HG03066 (cell line): ENCODE results near the gene TIAM2.
"Not testable (repeated sequence)": the region's sequence is repeated elsewhere in the genome, so short reads cannot be mapped to it uniquely, and the experiment has no call there.

Experiments used
- ATAC-seq: cut with Tn5 transposase; IDR thresholded peaks from one replicate; pipeline ENCODE4 v1.9.1; 2021; ENCODE audit warnings: low read depth; ENCODE audit not compliant: unreplicated experiment

The TIAM2 gene

DNA sequence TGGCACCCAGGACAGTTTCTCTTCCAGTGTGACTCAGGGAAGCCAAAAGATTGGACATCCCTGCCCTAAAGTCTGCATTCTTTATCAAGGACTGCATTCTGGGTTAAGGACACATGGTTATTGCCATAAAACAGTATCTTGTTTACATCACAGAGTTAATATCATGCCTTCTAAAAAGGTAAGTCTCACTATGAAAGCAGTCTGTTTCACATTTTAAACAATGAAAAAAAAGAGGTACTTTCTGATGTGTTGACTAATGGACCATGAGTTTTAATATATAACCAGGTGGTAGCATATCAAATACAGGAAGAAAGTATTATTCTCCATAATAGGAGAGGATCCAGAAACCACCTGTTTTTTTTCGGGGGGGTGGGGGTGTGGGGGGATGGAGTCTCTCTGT, 93.7 kb downstream of the TIAM2 start:
- no peak for ATAC-seq

DNA sequence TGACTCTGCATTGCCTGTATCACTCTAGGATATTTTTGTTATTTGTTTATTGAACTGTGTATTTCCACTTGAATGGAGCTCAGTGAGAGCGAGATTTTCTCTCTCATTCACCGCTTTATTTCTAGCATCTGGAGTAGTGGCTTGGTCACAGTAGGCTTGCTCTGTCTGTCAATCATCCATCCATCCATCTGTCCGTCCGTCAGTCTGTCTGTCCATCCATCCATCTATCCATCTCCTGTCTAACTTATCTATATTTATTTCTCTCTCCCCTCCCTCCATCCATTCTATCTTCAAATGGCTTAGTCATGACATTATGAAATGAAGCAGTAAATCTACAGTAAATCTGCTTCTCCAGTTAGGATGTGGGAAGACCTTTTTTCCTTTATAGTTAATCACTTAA, 94.6 kb downstream of the TIAM2 start:
- no peak for ATAC-seq

- ATAC-seq = no peak
Measured at GRCh38 chr6:155090166-155090565, 95.1 kb downstream of the TIAM2 start.

- ATAC-seq = no peak
Measured at GRCh38 chr6:155091756-155092155, 96.6 kb downstream of the TIAM2 start.

- ATAC-seq = no peak
Measured at GRCh38 chr6:155093430-155093829, 98.3 kb downstream of the TIAM2 start.

DNA sequence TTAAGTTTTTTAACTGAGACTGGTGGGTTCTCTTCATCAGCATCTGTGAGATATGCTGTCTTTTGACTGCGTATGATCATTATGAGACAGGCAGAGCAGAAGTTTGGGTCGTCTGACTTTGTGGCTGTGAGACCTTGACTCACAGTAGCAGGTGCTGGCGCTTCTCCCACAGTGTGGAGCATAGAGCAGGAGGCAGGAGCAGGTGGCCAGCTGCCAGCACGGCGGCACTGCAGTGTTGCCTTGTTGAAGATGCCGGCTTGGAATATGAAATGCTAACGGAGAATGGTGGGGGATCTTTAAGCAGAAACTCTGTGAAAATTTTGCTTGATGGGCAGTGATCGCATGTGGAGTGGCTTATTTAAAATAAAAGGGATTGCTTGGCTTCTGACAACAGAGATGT, 105.0 kb downstream of the TIAM2 start:
- no peak for ATAC-seq

DNA sequence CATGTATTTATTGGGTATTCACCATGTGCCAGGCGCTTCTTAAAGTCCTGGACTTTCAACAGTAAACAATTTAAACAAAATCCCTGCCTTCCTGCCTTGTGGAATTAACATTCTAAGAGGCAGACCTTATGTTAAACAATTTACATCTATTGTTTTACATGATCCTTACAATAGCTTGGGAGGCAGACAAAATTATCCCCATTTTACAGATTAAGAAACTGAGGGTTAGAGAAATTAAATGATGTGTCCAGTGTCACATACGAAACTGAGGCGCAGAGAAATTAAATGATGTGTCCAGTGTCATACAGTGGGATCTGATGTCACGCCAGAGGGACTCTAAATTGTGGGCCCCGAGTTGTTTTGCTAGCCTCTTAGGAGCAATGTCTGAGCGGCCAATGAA, 105.5 kb downstream of the TIAM2 start:
- ATAC-seq = no peak

DNA sequence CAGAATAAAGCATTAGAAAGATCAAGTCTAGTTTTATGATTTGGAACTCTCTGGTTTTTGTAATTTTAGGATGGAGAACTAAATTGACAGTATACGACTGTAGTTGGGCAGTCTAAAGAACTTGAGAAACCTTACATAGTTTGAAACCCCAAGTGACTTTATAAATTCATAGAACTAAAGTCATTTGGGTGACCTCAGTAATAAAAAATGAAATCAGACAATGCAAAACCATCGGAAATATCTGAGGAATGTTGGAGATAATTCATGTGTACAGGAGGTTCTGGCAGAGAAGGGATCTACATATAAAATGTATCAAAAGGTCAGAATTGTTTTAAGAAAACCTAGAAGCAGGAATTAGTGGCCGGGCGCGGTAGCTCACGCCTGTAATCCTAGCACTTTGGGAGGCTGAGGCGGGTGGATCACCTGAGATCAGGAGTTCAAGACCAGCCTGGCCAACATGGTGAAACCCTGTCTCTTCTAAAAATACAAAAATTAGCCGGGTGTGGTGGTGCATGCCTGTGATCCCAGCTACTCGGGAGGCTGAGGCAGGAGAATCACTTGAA, 108.0 kb downstream of the TIAM2 start:
- not testable (repeated sequence) for ATAC-seq

DNA sequence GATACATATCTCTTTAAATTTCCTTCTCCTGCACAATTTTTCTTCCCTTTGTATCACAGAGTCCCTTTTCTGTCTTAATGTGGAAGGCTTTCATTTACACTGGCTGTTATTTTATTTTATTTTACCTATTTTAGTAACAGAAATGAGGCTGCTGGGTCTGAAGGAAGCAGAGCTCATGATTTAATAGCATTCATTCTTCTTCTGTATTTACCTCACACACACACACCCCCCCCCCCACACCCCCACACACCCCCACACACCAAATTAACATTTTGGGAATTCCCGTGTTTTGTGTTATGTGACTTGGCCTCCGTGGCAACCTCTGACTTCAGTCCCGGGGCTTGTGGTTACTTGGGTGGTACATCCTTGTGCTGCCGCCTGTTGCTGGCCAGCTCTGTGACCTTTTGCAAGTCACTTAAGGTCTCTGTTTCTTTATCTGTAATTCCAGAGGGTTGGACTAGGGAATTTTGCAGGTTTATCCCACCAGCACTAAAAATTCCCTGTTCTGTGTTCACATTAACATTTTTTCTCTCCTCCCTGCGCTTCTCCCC, 108.8 kb downstream of the TIAM2 start:
- ATAC-seq = no peak

- ATAC-seq = no peak
Measured at GRCh38 chr6:155106456-155107115, 111.5 kb downstream of the TIAM2 start.

- no peak for ATAC-seq
Measured at GRCh38 chr6:155107432-155108069, 112.4 kb downstream of the TIAM2 start.

GRCh38 chr6:155108070-155108820, 113.1 kb downstream of the TIAM2 start:
- ATAC-seq = no peak

- no peak for ATAC-seq
Measured at GRCh38 chr6:155110721-155111120, 115.6 kb downstream of the TIAM2 start.

DNA sequence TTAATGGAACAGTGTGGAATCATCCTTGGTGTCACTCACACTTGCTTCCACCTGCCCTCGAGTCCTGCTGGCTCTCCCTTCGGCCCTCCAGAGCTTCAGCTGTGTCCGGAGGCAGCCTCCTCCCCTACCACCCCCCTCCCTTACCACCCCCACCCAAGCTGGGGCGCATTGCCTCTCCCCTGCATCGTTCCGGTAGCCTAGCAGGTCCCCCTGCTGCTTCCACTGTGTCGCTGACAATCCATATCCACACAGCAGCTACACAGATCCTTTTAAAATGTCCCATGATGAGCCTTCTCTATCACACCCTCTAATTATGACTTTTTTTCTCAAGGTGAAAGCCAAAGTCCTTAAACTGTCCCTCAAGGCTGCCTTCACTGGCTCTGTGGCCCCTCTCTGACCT, 117.6 kb downstream of the TIAM2 start:
- no peak for ATAC-seq

DNA sequence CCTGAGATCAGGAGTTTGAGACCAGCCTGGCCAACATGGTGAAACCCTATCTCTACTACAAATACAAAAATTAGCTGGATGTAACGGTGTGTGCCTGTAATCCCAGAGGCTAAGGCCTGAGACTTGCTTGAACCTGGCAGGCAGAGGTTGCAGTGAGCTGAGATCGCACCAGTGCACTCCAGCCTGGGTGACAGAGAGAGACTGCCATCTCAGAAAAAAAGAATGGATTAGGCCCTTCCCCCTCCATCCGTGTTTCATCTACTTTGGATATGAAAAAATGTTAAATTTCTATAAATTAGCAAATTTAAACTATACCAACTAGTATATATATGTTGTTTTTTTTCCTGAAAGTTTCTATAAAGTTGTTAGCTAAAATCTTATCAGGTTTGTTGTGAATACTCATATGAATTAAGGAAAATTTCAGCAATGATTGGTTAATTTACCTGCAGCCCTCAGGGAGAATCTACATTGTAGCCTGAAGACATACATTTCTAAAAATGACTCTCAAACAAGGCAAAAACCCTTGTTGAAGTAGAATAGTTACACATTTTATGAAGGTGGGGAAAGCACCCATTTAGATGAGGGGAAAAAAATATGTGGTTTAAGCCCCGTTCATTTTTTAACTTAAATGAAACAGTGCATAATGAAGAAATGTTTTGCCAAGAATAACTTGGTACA, 120.9 kb downstream of the TIAM2 start:
- ATAC-seq = no peak

GRCh38 chr6:155116571-155116910, 121.4 kb downstream of the TIAM2 start:
- ATAC-seq = no peak

DNA sequence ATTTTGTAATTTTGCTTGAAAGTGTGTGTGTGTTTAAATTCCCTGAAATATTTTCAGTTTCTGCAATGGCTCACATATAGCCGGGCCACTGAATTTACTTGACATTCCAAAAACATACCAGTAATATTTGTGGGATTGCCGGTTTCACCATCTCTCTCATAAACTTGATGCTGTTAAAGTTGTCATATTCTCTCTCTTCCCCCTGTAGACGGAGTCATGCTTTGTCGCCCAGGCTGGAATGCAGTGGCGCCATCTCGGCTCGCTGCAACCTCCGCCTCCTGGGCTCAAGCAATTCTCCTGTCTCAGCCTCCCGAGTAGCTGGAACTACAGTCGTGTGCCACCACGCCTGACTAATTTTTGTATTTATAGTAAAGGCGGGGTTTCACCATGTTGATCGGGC, 122.1 kb downstream of the TIAM2 start:
- ATAC-seq = no peak

GRCh38 chr6:155117785-155118184, 122.7 kb downstream of the TIAM2 start:
- ATAC-seq = no peak

DNA sequence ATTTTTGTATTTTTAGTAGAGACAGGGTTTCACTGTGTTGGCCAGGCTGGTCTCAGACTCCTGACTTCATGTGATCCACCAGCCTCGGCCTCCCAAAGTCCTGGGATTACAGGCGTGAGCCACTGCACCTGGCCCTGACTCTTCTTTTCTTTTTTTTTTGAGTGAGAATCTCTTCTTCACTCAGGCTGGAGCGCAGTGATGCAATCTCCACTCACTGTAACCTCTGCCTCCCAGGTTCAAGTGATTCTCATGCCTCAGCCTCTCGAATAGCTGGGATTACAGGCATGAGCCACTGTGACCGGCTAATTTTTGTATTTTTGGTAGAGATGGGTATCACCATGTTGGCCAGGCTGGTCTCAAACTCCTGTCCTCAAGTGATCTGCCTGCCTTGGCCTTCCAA, 124.1 kb downstream of the TIAM2 start:
- ATAC-seq = not testable (repeated sequence)

DNA sequence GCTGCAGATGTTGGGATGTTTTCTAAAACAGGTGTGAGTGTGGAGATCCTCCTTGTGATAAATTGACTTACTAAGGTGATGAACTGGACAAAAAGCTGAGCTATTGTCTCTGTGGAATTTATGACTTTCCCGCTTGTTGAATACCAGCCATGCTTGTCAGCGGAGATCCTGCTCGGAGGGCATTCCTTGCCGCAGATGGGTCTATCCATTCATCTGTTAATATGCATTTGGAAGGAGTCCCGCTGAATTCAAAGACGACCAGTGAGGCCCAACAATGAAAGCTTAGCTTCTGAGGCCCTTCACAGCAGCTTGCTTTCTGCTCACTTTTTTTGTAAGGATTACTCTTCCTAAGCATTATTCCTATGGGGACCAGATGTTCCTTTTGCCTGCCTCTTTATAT, 124.9 kb downstream of the TIAM2 start:
- ATAC-seq = no peak

DNA sequence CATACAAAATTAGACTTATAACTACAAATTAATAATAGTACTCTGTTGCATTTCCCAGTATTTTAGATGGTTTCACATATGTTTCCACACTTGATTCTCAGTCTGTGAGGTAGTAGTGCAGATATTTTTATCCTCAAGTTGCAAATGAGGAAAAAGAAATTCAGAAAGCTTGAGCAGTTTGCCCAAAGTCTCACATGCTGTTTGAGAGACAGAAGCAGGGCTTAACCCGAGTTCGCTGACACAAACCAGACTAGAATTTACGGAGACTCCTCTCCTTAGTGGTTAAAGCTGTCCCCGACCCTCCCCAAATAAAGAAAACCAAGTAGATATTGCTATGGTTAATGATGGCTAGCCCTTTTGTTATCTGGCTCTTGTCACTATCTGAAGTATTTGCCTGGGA, 126.2 kb downstream of the TIAM2 start:
- ATAC-seq = no peak
